ENCODE measurements around the gene COPS6. TPM values are rescaled to one million over a fixed set of nuclear protein-coding genes. Genes with fewer than 3 reads are reported as not detected.

The COPS6 gene
- total and polyA plus RNA-seq, 7 donors = 82.9 to 145 (median 118) TPM

DNA sequence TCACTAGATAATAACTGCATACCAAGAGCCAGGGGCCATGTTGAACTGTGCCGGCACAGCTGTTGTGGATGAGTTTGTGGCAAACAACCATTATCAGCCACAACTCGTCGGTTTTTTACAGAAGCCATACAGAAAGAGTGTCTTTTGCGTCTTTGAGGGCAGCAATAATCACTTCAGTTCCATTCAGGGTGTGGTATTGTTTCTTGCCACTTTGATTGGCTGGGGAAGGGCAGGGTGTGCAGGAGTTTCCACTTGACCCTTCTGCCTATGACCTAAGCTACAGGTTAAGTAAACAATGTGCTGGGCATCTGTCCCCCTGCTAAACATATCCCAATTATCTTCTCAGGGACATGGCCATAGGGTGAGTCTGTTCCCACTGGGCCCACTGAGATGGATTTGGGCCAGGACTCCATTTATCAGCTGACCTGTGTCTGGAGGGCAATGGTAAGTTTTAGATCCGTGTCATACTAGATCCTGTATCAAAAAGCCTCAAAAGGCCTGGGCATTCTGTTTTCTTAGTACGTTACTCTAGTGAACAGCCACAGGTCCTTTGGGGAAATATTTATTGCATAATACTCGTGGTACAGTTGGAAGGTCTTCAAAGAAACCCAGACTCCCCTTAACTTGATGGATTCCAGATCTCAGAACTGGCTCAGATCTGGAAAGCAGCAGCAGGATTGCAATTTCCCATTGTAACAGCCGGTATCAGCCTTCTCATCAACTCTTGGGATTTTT is 23.1 kb upstream of the COPS6 start:
- peaks cover 13 to 89% of the 10 kb centered on the region in 2 donors for H3K36me3 ChIP-seq (ENCODE audit: insufficient read depth in 1 of 2, low read depth in 1 of 2)

DNA sequence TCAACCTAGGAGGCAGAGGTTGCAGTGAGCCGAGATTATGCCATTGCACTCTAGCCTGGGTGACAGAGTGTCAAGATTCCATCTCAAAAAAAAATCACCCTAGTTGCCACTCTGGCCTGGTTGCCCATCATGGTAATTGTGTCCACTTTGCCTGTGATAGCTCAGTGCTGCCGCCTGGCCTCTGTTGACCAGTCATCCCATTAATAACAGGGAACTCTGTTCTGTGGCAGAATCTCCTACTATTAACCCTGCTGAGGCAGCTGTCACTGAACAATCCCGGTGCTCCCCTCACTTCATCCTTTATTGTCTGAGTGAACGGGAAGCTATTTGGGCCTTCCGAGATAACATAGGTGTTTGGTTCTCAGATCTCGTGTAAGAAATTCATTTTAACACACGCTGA is 21.8 kb upstream of the COPS6 start:
- ATAC-seq (no peak), DNase-seq (no peak)
- H3K36me3 ChIP-seq (ENCODE audit: insufficient read depth in 1 of 2, low read depth in 1 of 2) = peaks cover 26 to 89% of the 10 kb centered on the region in 2 donors
- peaks cover 17% of the 10 kb centered on the region for H3K9me3 ChIP-seq
- H3K27ac ChIP-seq = no peak overlapping the region
- no peak overlapping the region for H3K4me3 ChIP-seq
- 91 to 95% (median 92%) methylated on average over 7 of the region's 7 CpGs for WGBS, 3 donors
- TF ChIP-seq, protein P1, sequence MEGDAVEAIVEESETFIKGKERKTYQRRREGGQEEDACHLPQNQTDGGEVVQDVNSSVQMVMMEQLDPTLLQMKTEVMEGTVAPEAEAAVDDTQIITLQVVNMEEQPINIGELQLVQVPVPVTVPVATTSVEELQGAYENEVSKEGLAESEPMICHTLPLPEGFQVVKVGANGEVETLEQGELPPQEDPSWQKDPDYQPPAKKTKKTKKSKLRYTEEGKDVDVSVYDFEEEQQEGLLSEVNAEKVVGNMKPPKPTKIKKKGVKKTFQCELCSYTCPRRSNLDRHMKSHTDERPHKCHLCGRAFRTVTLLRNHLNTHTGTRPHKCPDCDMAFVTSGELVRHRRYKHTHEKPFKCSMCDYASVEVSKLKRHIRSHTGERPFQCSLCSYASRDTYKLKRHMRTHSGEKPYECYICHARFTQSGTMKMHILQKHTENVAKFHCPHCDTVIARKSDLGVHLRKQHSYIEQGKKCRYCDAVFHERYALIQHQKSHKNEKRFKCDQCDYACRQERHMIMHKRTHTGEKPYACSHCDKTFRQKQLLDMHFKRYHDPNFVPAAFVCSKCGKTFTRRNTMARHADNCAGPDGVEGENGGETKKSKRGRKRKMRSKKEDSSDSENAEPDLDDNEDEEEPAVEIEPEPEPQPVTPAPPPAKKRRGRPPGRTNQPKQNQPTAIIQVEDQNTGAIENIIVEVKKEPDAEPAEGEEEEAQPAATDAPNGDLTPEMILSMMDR (IDR thresholded peaks at IDR 0.05) = no peak
- H3K4me1 ChIP-seq = no peaks in the 10 kb centered on the region
- H3K27me3 ChIP-seq (ENCODE audit: insufficient read depth in 3 of 3, low read length in 2 of 3) = no peaks in the 10 kb centered on the region
- intact Hi-C loops (cut with DNase I) = no loop called here

More for the DNA sequence above, 23.1 kb upstream of the COPS6 start:
- Histone ChIP-seq H3K27me3 (ENCODE audit: insufficient read depth in 3 of 3, low read length in 2 of 3) (no peaks in the 10 kb centered on the region), H3K4me3 (no peak overlapping the region), H3K9me3 (peaks cover 4% of the 10 kb centered on the region), H3K27ac (no peak overlapping the region), H3K4me1 (no peaks in the 10 kb centered on the region)
- TF ChIP-seq, protein P1 (IDR thresholded peaks at IDR 0.05) = no peak
- DNase-seq (no peak), ATAC-seq (peak in 3 of 4 donors; percentile 17 to 45 (median 19))
- intact Hi-C loops (cut with DNase I) = no loop called here
- 63 to 70% (median 64%) methylated on average over 8 of the region's 8 CpGs for WGBS, 3 donors

DNA sequence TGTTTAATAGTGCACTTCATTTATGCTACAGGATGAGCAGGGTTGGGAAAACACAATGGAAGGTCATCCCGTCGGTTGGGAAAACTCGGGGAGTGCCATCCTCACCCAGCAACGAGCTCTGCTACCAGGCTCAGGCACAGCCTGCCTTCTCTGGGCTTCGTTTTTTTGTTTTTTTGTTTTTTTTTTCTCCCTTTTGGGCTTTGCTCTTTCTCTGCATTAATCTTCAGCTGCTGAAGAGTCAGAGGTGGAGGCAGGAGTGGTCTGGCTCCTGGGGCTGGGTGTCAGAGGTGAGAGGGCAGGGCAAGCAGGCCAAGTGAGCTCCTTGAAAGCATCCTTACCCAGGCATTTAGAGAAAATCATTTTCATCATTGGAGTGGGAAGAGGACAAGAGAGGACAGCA is 18.8 kb upstream of the COPS6 start:
- Histone ChIP-seq H3K4me1 (no peaks in the 10 kb centered on the region), H3K4me3 (no peak overlapping the region), H3K36me3 (ENCODE audit: insufficient read depth in 1 of 2, low read depth in 1 of 2) (peaks cover 32 to 90% of the 10 kb centered on the region in 2 donors), H3K27me3 (ENCODE audit: insufficient read depth in 3 of 3, low read length in 2 of 3) (no peaks in the 10 kb centered on the region), H3K27ac (no peak overlapping the region), H3K9me3 (peaks cover 25% of the 10 kb centered on the region)
- WGBS, 3 donors = 95 to 97% (median 97%) methylated on average over 5 of the region's 5 CpGs
- ATAC-seq (no peak), DNase-seq (no peak)
- TF ChIP-seq, protein P1 (IDR thresholded peaks at IDR 0.05) = no peak
- intact Hi-C loops (cut with DNase I) = no loop called here

DNA sequence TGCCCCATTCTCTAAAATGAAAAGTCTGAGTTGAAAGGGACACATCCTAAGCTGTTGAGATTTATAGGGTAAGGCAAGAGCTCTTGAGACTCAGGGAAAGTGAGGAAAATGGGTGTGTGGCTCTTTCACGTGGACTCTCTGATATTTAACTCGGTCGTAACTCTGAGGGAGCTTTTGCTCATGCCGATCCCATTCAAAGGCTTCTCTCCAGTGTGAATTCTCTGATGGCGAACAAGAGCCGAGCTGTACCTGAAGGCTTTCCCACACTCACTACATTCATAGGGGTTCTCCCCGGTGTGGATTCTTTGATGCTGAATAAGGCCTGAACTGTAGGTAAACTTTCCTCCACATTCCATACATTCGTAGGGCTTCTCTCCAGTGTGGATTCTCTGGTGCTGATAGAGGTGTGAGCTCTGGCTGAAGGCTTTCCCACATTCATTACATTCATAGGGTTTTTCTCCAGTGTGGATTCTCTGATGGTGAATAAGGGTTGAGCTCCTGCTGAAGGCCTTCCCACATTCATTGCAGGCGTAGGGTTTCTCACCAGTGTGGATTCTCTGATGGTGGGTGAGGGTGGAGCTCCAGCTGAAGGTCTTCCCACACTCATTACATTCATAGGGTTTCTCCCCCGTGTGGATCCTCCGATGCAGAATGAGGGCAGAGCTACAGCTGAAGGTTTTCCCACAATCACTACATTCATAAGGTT is 17.6 kb upstream of the COPS6 start:
- no peak overlapping the region for H3K4me3 ChIP-seq
- H3K36me3 ChIP-seq (ENCODE audit: insufficient read depth in 1 of 2, low read depth in 1 of 2) = peaks cover 32 to 93% of the 10 kb centered on the region in 2 donors
- TF ChIP-seq, protein P1 (IDR thresholded peaks at IDR 0.05) = no peak

More for the DNA sequence above, 17.6 kb upstream of the COPS6 start:
- ATAC-seq = no peak
- intact Hi-C loops (cut with DNase I) = no loop called here
- 98 to 99% (median 98%) methylated on average over 11 of the region's 11 CpGs for WGBS, 3 donors
- Histone ChIP-seq H3K9me3 (peaks cover 25% of the 10 kb centered on the region), H3K27me3 (ENCODE audit: insufficient read depth in 3 of 3, low read length in 2 of 3) (no peaks in the 10 kb centered on the region), H3K4me1 (no peaks in the 10 kb centered on the region), H3K27ac (no peak overlapping the region)
- no peak for DNase-seq

Data from psoas muscle (tissue), 8 donors.